PC-3 (cell line): Measurements from ENCODE around the gene DISC1. TPM values are rescaled to one million over a fixed set of nuclear protein-coding genes. Genes with fewer than 3 reads are reported as not detected.

Experiments
- ATAC-seq: fragments of 200-7000 bp; cut with Tn5 transposase; 2 replicates; pipeline ENCODE4 v1.9.1; 2020; ENCODE audit warnings: mild to moderate bottlenecking, moderate library complexity
- BruUV-seq: library from RNA; stranded (reverse); fragments of 400-500 nt; replicated peaks from 2 replicates; lab custom pipeline; 2021; lab: Mats Ljungman, UMichigan
- CTCF ChIA-PET: fragments of 300-600 bp; sonication (Branson Sonifier 250); formaldehyde crosslinking; loops from one replicate; lab custom pipeline; 2022; ENCODE audit warnings: antibody characterized with exemption; lab: Charles Lee
- POLR2A ChIA-PET: fragments of 300-600 bp; sonication (Branson Sonifier 250); formaldehyde crosslinking; loops from one replicate; lab custom pipeline; 2022; ENCODE audit warnings: antibody characterized with exemption; ENCODE audit not compliant: unreplicated experiment; lab: Charles Lee
- DNase-seq: peaks from one replicate; pipeline ENCODE4 v3.0.0-alpha.2; 2015
- H2AFZ ChIP-seq: fragments of 300-600 bp; sonication (generic); 2 replicates; pipeline ENCODE4 v1.6.0; 2016; ENCODE audit warnings: antibody characterized with exemption, low read length
- H3F3A ChIP-seq: fragments of 300-600 bp; sonication (generic); one replicate; pipeline ENCODE4 v1.6.0; 2017; ENCODE audit warnings: antibody characterized with exemption, low read length, control low read depth, mild to moderate bottlenecking; ENCODE audit not compliant: unreplicated experiment
- H3K27ac ChIP-seq: fragments of 300-600 bp; sonication (generic); 2 replicates; pipeline ENCODE4 v1.5.1; 2016; ENCODE audit warnings: mild to moderate bottlenecking, low read length
- H3K27me3 ChIP-seq: fragments of 300-600 bp; sonication (generic); 2 replicates; pipeline ENCODE4 v1.6.1; 2016; ENCODE audit warnings: low read length, mixed read lengths
- H3K36me3 ChIP-seq: fragments of 300-600 bp; sonication (generic); 2 replicates; pipeline ENCODE4 v1.6.1; 2016; ENCODE audit warnings: low read depth, mixed run types, low read length, mixed read lengths
- H3K4me1 ChIP-seq: fragments of 300-600 bp; sonication (generic); 2 replicates; pipeline ENCODE4 v1.5.1; 2016; ENCODE audit warnings: low read length; ENCODE audit not compliant: insufficient read depth
- H3K4me2 ChIP-seq: fragments of 300-600 bp; sonication (generic); 2 replicates; pipeline ENCODE4 v1.6.0; 2016; ENCODE audit warnings: low read length
- H3K4me3 ChIP-seq: fragments of 300-600 bp; sonication (generic); 2 replicates; pipeline ENCODE4 v1.5.1; 2016; ENCODE audit warnings: mild to moderate bottlenecking, low read length, mixed read lengths
- H3K79me2 ChIP-seq: fragments of 300-600 bp; sonication (generic); 2 replicates; pipeline ENCODE4 v1.6.1; 2017; ENCODE audit warnings: low read length, mixed read lengths
- H3K9ac ChIP-seq: fragments of 300-600 bp; sonication (generic); 2 replicates; pipeline ENCODE4 v1.6.0; 2016; ENCODE audit warnings: mild to moderate bottlenecking, low read length
- H3K9me2 ChIP-seq: fragments of 300-600 bp; sonication (generic); replicated peaks from 2 replicates; pipeline ENCODE4 v1.6.1; 2016; ENCODE audit warnings: mixed run types, low read length, mixed read lengths
- H3K9me3 ChIP-seq: fragments of 300-600 bp; sonication (generic); 2 replicates; pipeline ENCODE4 v1.6.1; 2016; ENCODE audit warnings: low read length, mixed read lengths
- H4K20me1 ChIP-seq: fragments of 300-600 bp; sonication (generic); 2 replicates; pipeline ENCODE4 v1.6.1; 2016; ENCODE audit warnings: low read length, mixed read lengths
- EZH2 ChIP-seq: fragments of 300-600 bp; sonication (generic); IDR thresholded peaks from one replicate; pipeline ENCODE4 v1.6.1; 2017; ENCODE audit warnings: antibody characterized with exemption, mild to moderate bottlenecking, low read length; ENCODE audit not compliant: unreplicated experiment
- EZH2phosphoT487 ChIP-seq: fragments of 300-600 bp; sonication (generic); IDR thresholded peaks from 2 replicates; pipeline ENCODE4 v1.6.1; 2018; ENCODE audit warnings: mild to moderate bottlenecking, antibody characterized with exemption, low read length, borderline replicate concordance
- intact Hi-C: fragments of 100-400 bp; cut with micrococcal nuclease; formaldehyde crosslinking; loops from 2 replicates; pipeline ENCODE4 v1.9.0; 2023
- total RNA-seq: library from RNA; depleted of rRNA; stranded (reverse); fragments of >200 nt; gene quantifications from 2 replicates; pipeline ENCODE4 v1.2.3, GENCODE V29; 2014
- TF ChIP-seq, protein P1 (sequence below): fragments of 300-600 bp; sonication (generic); conservative IDR thresholded peaks from 2 replicates; pipeline ENCODE4 v1.5.1; 2017; ENCODE audit warnings: antibody characterized with exemption, low read depth, mild to moderate bottlenecking, low read length

DISC1 gene
- total RNA-seq, 1 experiment from 2014 or later: 3.4 TPM

DNA sequence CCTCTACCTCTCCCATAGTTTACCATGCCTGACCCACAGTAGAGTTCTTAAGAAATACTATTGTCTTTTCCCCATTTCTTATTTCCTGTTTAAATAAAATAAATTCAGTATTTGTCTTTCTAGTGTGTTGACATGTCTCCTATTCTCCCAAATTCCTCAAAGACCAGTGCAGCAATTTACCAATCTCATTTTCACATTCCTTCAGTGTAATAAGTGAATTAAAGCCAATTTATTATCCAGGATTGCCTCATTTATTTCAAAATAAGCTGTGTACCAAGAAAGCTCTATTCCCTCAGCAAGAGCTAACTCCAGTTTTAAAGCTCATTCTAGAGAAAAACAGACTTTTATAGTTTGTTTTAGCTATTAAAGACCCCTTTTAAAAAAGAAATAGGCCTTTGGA lies 49.9 kb downstream of the DISC1 start:
- POLR2A ChIA-PET: no interaction called here
- ATAC-seq (no peak), DNase-seq (no peak)
- no peaks in the 10 kb centered on the region for H3K9me3 ChIP-seq
- no peak overlapping the region for H3K9ac ChIP-seq
- H3K36me3 ChIP-seq: no peaks in the 10 kb centered on the region
- H3K79me2 ChIP-seq: no peaks in the 10 kb centered on the region
- H3K27ac ChIP-seq: no peak overlapping the region
- H2AFZ ChIP-seq: no peak overlapping the region
- H3K4me3 ChIP-seq: no peak overlapping the region
- H3K27me3 ChIP-seq: no peaks in the 10 kb centered on the region
- TF ChIP-seq, protein P1, sequence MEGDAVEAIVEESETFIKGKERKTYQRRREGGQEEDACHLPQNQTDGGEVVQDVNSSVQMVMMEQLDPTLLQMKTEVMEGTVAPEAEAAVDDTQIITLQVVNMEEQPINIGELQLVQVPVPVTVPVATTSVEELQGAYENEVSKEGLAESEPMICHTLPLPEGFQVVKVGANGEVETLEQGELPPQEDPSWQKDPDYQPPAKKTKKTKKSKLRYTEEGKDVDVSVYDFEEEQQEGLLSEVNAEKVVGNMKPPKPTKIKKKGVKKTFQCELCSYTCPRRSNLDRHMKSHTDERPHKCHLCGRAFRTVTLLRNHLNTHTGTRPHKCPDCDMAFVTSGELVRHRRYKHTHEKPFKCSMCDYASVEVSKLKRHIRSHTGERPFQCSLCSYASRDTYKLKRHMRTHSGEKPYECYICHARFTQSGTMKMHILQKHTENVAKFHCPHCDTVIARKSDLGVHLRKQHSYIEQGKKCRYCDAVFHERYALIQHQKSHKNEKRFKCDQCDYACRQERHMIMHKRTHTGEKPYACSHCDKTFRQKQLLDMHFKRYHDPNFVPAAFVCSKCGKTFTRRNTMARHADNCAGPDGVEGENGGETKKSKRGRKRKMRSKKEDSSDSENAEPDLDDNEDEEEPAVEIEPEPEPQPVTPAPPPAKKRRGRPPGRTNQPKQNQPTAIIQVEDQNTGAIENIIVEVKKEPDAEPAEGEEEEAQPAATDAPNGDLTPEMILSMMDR: no peak
- TF ChIP-seq EZH2phosphoT487 (no peak), EZH2 (no peak)
- CTCF ChIA-PET: no interaction called here
- intact Hi-C loops: no loop called here
- H3K4me1 ChIP-seq: peaks cover 8% of the 10 kb centered on the region
- H3F3A ChIP-seq: no peaks in the 10 kb centered on the region
- no TSS peak for BruUV-seq
- no peaks in the 10 kb centered on the region for H4K20me1 ChIP-seq
- H3K9me2 ChIP-seq: no peaks in the 10 kb centered on the region
- H3K4me2 ChIP-seq: no peak overlapping the region

DNA sequence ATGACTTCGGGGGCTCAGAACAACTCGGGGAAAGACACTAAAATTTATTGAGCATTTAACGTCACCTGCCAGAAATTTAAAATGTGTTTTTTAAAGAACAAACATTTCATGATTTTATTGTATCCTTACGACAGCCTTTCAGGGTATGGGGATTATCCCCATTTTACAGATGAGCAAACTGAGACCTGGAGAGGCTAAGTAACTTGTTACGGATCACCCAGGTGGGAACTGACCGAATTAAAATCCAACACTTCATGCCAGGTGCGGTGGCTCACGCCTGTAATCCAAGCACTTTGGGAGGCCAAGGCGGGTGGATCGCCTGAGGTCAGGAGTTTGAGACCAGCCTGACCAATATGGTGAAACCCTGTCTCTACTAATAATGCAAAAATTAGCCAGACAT lies 50.9 kb downstream of the DISC1 start:
- Histone ChIP-seq H3K9me2 (no peaks in the 10 kb centered on the region), H3K4me2 (no peak overlapping the region), H2AFZ (no peak overlapping the region), H3K79me2 (no peaks in the 10 kb centered on the region), H3F3A (no peaks in the 10 kb centered on the region), H3K27ac (no peak overlapping the region), H3K27me3 (no peaks in the 10 kb centered on the region), H3K9me3 (no peaks in the 10 kb centered on the region), H3K9ac (no peak overlapping the region), H3K4me3 (no peak overlapping the region), H4K20me1 (no peaks in the 10 kb centered on the region), H3K4me1 (peaks cover 8% of the 10 kb centered on the region), H3K36me3 (no peaks in the 10 kb centered on the region)
- no peak for TF ChIP-seq EZH2
- TF ChIP-seq, protein P1: no peak
- ChIA-PET POLR2A (no interaction called here), CTCF (no interaction called here)
- intact Hi-C loops: no loop called here
- BruUV-seq: no TSS peak
- ATAC-seq: no peak
- DNase-seq: no peak

GRCh38 chr1:231678011-231678432 lies 51.4 kb downstream of the DISC1 start:
- ChIA-PET POLR2A (no interaction called here), CTCF (no interaction called here)
- no peak overlapping the region for H3K4me3 ChIP-seq

More at GRCh38 chr1:231678011-231678432, 51.4 kb downstream of the DISC1 start:
- no TSS peak for BruUV-seq
- Histone ChIP-seq H3K4me1 (peaks cover 8% of the 10 kb centered on the region), H3K27ac (no peak overlapping the region), H4K20me1 (no peaks in the 10 kb centered on the region), H3K4me2 (peak overlapping the region; percentile 24; the same call in 1 of the 2 replicates), H3K79me2 (no peaks in the 10 kb centered on the region), H3K27me3 (no peaks in the 10 kb centered on the region), H3K36me3 (no peaks in the 10 kb centered on the region), H3K9ac (no peak overlapping the region), H3K9me2 (no peaks in the 10 kb centered on the region), H3F3A (no peaks in the 10 kb centered on the region), H2AFZ (0 out of 2 replicates have a peak overlapping the region, but pooled peaks have one; percentile 7), H3K9me3 (no peaks in the 10 kb centered on the region)
- DNase-seq: peak; percentile 56
- intact Hi-C loops: no loop called here
- no peak for TF ChIP-seq EZH2
- TF ChIP-seq EZH2phosphoT487: no peak
- TF ChIP-seq, protein P1: no peak
- ATAC-seq: peak; percentile 95
